ENCODE results near the gene SEMA4B. TPM values are rescaled to one million over a fixed set of nuclear protein-coding genes. Genes with fewer than 3 reads are reported as not detected.

The SEMA4B gene
- total and polyA plus RNA-seq, 9 of the 15 experiments (the other 6 are each of a cell fraction or from before 2014, with no cell fraction given) = 1.3 to 33.6 (median 11.0) TPM

- TF ChIP-seq RNF2 (IDR thresholded peaks at IDR 0.05) (peak; percentile 46; the same call in 1 of the 2 replicates), PYGO2 (tag; IDR thresholded peaks at IDR 0.05) (no peak), ETS1 (conservative IDR thresholded peaks at IDR 0.05; ENCODE audit: control insufficient read depth, low read depth, low read length) (no peak; the same call in none of the 2 replicates), FOXA3 (CRISPR knock-in tag; conservative IDR thresholded peaks at IDR 0.05 in 1 of 2, IDR thresholded peaks at IDR 0.05 in 1 of 2) (no peak), CBX3 (IDR thresholded peaks at IDR 0.05; ENCODE audit: borderline replicate concordance in 1 of 2, low read length in 2 of 2) (no peak), MEIS2 (IDR thresholded peaks at IDR 0.05; ENCODE audit: partially characterized antibody) (no peak), TBP (optimal IDR thresholded peaks at IDR 0.05; ENCODE audit: low read depth, low read length) (peak; percentile 50), PCBP1 (IDR thresholded peaks at IDR 0.05; ENCODE audit: low read depth, low read length, poor library complexity, severe bottlenecking) (peak; percentile 41), HNRNPH1 (optimal IDR thresholded peaks at IDR 0.05; ENCODE audit: low read depth, low read length) (no peak), ZBTB34 (CRISPR knock-in tag; IDR thresholded peaks at IDR 0.05) (no peak), HINFP (tag; conservative IDR thresholded peaks at IDR 0.05; ENCODE audit: low read depth) (peak; percentile 93), MTA3 (IDR thresholded peaks at IDR 0.05; ENCODE audit: borderline replicate concordance) (no peak), ZNF668 (CRISPR knock-in tag; IDR thresholded peaks at IDR 0.05) (no peak), FOXP1 (CRISPR knock-in tag; IDR thresholded peaks at IDR 0.05) (peak; percentile 63; the same call in 1 of the 2 replicates), TAF7 (tag; IDR thresholded peaks at IDR 0.05) (no peak), CHD2 (IDR thresholded peaks at IDR 0.05; ENCODE audit: low read depth, low read length) (0 out of 2 replicates have a peak, but pooled peaks have one; percentile 8), KLF16 (IDR thresholded peaks at IDR 0.05) (peak; percentile 93), CXXC5 (CRISPR knock-in tag; IDR thresholded peaks at IDR 0.05) (peak; percentile 74; the same call in 1 of the 2 replicates), PHB (CRISPR knock-in tag; IDR thresholded peaks at IDR 0.05) (peak; percentile 79; the same call in 1 of the 2 replicates), CREB3L1 (IDR thresholded peaks at IDR 0.05; ENCODE audit: borderline replicate concordance, low read depth) (peak; percentile 35), ELF4 (CRISPR knock-in tag; IDR thresholded peaks at IDR 0.05) (no peak; the same call in 1 of the 2 replicates), MXI1 (IDR thresholded peaks at IDR 0.05; ENCODE audit: low read depth, low read length) (peak; percentile 62; the same call in 1 of the 2 replicates), SIN3A (IDR thresholded peaks at IDR 0.05; ENCODE audit: borderline replicate concordance in 2 of 2, control insufficient read depth in 1 of 2, low read depth in 2 of 2, low read length in 2 of 2) (peak; percentile 66 to 71; a peak in 2 of 4 replicates)
Measured at GRCh38 chr15:90233387-90234095, 32.4 kb downstream of the SEMA4B start, which contains the start of gene CIB1 (continued).
